Mesendoderm (in vitro differentiated cells): ENCODE data around the gene PTPRM.

ENCODE experiments used
- DNase-seq: peaks from one replicate; pipeline ENCODE4 v3.0.0; 2013
- H2AK5ac ChIP-seq: 2 replicates; pipeline ENCODE4 v1.6.1; 2013; ENCODE audit warnings: low read length, inconsistent platforms
- H2BK120ac ChIP-seq: 2 replicates; pipeline ENCODE4 v1.6.1; 2013; ENCODE audit warnings: low read depth, mild to moderate bottlenecking, low read length, moderate library complexity, mixed read lengths
- H2BK15ac ChIP-seq: replicated peaks from 2 replicates; pipeline ENCODE4 v1.6.1; 2013; ENCODE audit warnings: low read depth, mild to moderate bottlenecking, moderate library complexity
- H2BK5ac ChIP-seq: 2 replicates; pipeline ENCODE4 v1.6.1; 2013; ENCODE audit warnings: low read length, inconsistent platforms
- H3K18ac ChIP-seq: 2 replicates; pipeline ENCODE4 v1.6.1; 2013; ENCODE audit warnings: mild to moderate bottlenecking, low read length, mixed read lengths
- H3K23ac ChIP-seq: one replicate; pipeline ENCODE4 v1.6.1; 2013; ENCODE audit warnings: low read length
- H3K27ac ChIP-seq: 2 replicates; pipeline ENCODE4 v1.5.1; 2013; ENCODE audit warnings: low read depth, mild to moderate bottlenecking, inconsistent platforms, low read length, moderate library complexity
- H3K27me3 ChIP-seq: 2 replicates; pipeline ENCODE4 v1.6.1; 2013; ENCODE audit warnings: low read length, control low read depth, mild to moderate bottlenecking, inconsistent platforms; ENCODE audit not compliant: insufficient read depth, poor library complexity
- H3K36me3 ChIP-seq: 2 replicates; pipeline ENCODE4 v1.6.1; 2013; ENCODE audit warnings: low read length, inconsistent platforms; ENCODE audit not compliant: control insufficient read depth, insufficient read depth
- H3K4ac ChIP-seq: one replicate; pipeline ENCODE4 v1.6.1; 2013; ENCODE audit warnings: low read depth, mild to moderate bottlenecking, low read length, moderate library complexity
- H3K4me1 ChIP-seq: 2 replicates; pipeline ENCODE4 v1.6.1; 2013; ENCODE audit warnings: low read depth, low read length, inconsistent platforms; ENCODE audit not compliant: control insufficient read depth
- H3K4me2 ChIP-seq: 2 replicates; pipeline ENCODE4 v1.6.1; 2013; ENCODE audit warnings: low read length
- H3K4me3 ChIP-seq: 2 replicates; pipeline ENCODE4 v1.5.1; 2013; ENCODE audit warnings: mild to moderate bottlenecking, low read length
- H3K56ac ChIP-seq: one replicate; pipeline ENCODE4 v1.6.1; 2013; ENCODE audit warnings: low read length
- H3K79me1 ChIP-seq: 2 replicates; pipeline ENCODE4 v1.6.1; 2013; ENCODE audit warnings: low read length, inconsistent platforms
- H3K79me2 ChIP-seq: 2 replicates; pipeline ENCODE4 v1.6.1; 2013; ENCODE audit warnings: mild to moderate bottlenecking, low read length; ENCODE audit not compliant: control insufficient read depth, insufficient read depth
- H3K9ac ChIP-seq: 2 replicates; pipeline ENCODE4 v1.6.1; 2013; ENCODE audit warnings: low read length, inconsistent platforms
- H4K5ac ChIP-seq: one replicate; pipeline ENCODE4 v1.6.1; 2013; ENCODE audit warnings: low read length
- H4K8ac ChIP-seq: one replicate; pipeline ENCODE4 v1.6.1; 2013; ENCODE audit warnings: low read depth, mild to moderate bottlenecking, control low read depth, low read length, moderate library complexity
- WGBS: extraction: QIAGEN DNeasy Blood & Tissue Kit; methylation state at CpG from one replicate; pipeline ENCODE4 v1.1.7; 2013; ENCODE audit warnings: low lambda C conversion rate, missing lambda C conversion rate; ENCODE audit not compliant: insufficient coverage; ENCODE audit errors: extremely low coverage; 5-methylcytosine and 5-hydroxymethylcytosine counted together

The PTPRM gene

DNA sequence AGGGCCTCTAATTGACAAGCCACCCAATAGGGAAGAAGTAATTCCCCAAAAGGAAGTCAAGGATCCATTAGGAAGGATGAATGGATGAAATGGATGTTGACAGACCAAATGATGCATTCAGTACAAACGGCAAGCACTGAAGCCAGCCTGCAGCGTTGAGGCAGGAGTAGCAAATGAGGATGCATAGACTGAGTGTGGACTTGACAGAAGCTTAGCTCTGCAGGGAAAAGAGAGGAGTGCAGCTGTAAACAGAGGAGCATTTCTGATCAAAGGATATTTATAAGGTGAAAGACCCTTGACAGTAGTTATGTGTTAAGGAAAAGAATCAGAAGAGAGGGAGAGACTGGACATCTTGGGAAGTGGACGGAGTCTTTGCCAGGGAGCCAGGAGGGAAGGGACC lies 788.9 kb downstream of the PTPRM start:
- H3K4me1 ChIP-seq, result peaks cover 23% of the 10 kb centered on the region
- no peak for DNase-seq
- no peaks in the 10 kb centered on the region for H3K36me3 ChIP-seq
- H4K5ac ChIP-seq, result no peak overlapping the region
- H3K79me2 ChIP-seq, result no peaks in the 10 kb centered on the region
- H3K79me1 ChIP-seq, result no peaks in the 10 kb centered on the region
- no peak overlapping the region for H3K4ac ChIP-seq
- H3K27me3 ChIP-seq, result no peaks in the 10 kb centered on the region
- no peak overlapping the region for H3K23ac ChIP-seq
- H3K9ac ChIP-seq, result no peak overlapping the region
- no peak overlapping the region for H3K18ac ChIP-seq
- peak overlapping the region; percentile 75 for H3K56ac ChIP-seq
- no CpG with 5 or more reads among the region's 3 CpGs for WGBS
- H3K27ac ChIP-seq, result no peak overlapping the region
- peak overlapping the region; percentile 51 for H2BK5ac ChIP-seq
- no peak overlapping the region for H2BK15ac ChIP-seq
- H2BK120ac ChIP-seq, result no peak overlapping the region
- no peak overlapping the region for H3K4me3 ChIP-seq
- no peak overlapping the region for H4K8ac ChIP-seq
- no peak overlapping the region for H2AK5ac ChIP-seq
- H3K4me2 ChIP-seq, result no peak overlapping the region

GRCh38 chr18:8357320-8357719 lies 790.2 kb downstream of the PTPRM start:
- Histone ChIP-seq H3K4me3 (no peak overlapping the region), H2BK15ac (no peak overlapping the region), H3K56ac (no peak overlapping the region), H2BK120ac (no peak overlapping the region), H2AK5ac (no peak overlapping the region), H3K4me2 (no peak overlapping the region), H3K9ac (no peak overlapping the region), H3K27me3 (no peaks in the 10 kb centered on the region), H3K18ac (no peak overlapping the region), H3K79me2 (no peaks in the 10 kb centered on the region), H3K4me1 (peaks cover 24% of the 10 kb centered on the region), H3K4ac (no peak overlapping the region), H3K23ac (no peak overlapping the region), H3K79me1 (no peaks in the 10 kb centered on the region), H3K27ac (no peak overlapping the region), H2BK5ac (no peak overlapping the region), H3K36me3 (no peaks in the 10 kb centered on the region), H4K8ac (no peak overlapping the region), H4K5ac (no peak overlapping the region)
- peak; percentile 85 for DNase-seq
- no CpG with 5 or more reads among the region's 10 CpGs for WGBS

- Histone ChIP-seq H3K18ac (no peak overlapping the region), H3K36me3 (no peaks in the 10 kb centered on the region), H3K4me1 (peaks cover 28% of the 10 kb centered on the region), H2BK15ac (no peak overlapping the region), H2BK5ac (peak overlapping the region; percentile 73), H4K5ac (no peak overlapping the region), H3K27me3 (no peaks in the 10 kb centered on the region), H3K4ac (no peak overlapping the region), H3K79me2 (no peaks in the 10 kb centered on the region), H2BK120ac (no peak overlapping the region), H3K4me2 (no peak overlapping the region), H3K79me1 (no peaks in the 10 kb centered on the region), H3K27ac (no peak overlapping the region), H2AK5ac (no peak overlapping the region), H3K56ac (peak overlapping the region; percentile 79), H3K4me3 (no peak overlapping the region), H3K9ac (peak overlapping the region; percentile 28), H3K23ac (no peak overlapping the region), H4K8ac (no peak overlapping the region)
- WGBS, result no CpG with 5 or more reads among the region's 6 CpGs
- DNase-seq, result peak; percentile 49
Measured at GRCh38 chr18:8358033-8358765, 791.1 kb downstream of the PTPRM start.

GRCh38 chr18:8359076-8359475 lies 792.0 kb downstream of the PTPRM start:
- no peaks in the 10 kb centered on the region for H3K36me3 ChIP-seq
- no peak overlapping the region for H4K8ac ChIP-seq
- no peak overlapping the region for H3K9ac ChIP-seq
- no peak overlapping the region for H3K23ac ChIP-seq
- H3K18ac ChIP-seq, result no peak overlapping the region
- H2BK15ac ChIP-seq, result no peak overlapping the region
- no peaks in the 10 kb centered on the region for H3K79me2 ChIP-seq
- no peaks in the 10 kb centered on the region for H3K27me3 ChIP-seq
- H4K5ac ChIP-seq, result no peak overlapping the region
- no peak overlapping the region for H2BK5ac ChIP-seq
- H3K79me1 ChIP-seq, result no peaks in the 10 kb centered on the region
- no peak overlapping the region for H3K4ac ChIP-seq
- H3K4me1 ChIP-seq, result peaks cover 28% of the 10 kb centered on the region
- no CpG with 5 or more reads among the region's 6 CpGs for WGBS
- H2AK5ac ChIP-seq, result no peak overlapping the region
- H2BK120ac ChIP-seq, result no peak overlapping the region
- DNase-seq, result no peak
- H3K56ac ChIP-seq, result no peak overlapping the region
- no peak overlapping the region for H3K27ac ChIP-seq
- H3K4me2 ChIP-seq, result no peak overlapping the region
- H3K4me3 ChIP-seq, result no peak overlapping the region

DNA sequence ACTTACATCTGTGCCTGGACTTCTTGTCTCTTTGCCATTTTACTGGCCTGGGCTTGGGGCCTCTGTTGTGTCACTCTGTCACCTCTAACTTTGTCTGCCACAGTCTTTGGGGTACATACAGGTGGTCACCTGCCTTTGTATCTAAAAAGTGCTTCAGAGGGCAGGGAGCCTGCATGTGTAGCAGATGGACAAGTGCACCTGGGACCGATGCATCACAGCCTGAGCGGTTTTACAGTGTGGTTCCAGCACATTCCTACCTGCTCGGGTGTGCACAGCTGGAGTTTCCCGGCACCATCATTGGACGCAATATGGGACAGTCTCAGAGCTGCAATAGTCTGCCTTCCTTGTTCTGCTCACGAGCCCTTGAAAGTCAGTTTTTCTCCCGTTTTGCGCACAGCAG lies 792.4 kb downstream of the PTPRM start:
- no peaks in the 10 kb centered on the region for H3K79me1 ChIP-seq
- H2BK5ac ChIP-seq, result peak overlapping the region; percentile 25
- H3K23ac ChIP-seq, result no peak overlapping the region
- peaks cover 28% of the 10 kb centered on the region for H3K4me1 ChIP-seq
- no peak overlapping the region for H4K8ac ChIP-seq
- H3K4me2 ChIP-seq, result no peak overlapping the region
- no peaks in the 10 kb centered on the region for H3K27me3 ChIP-seq
- H2BK120ac ChIP-seq, result no peak overlapping the region
- H3K56ac ChIP-seq, result no peak overlapping the region
- H3K9ac ChIP-seq, result no peak overlapping the region
- H3K4me3 ChIP-seq, result no peak overlapping the region
- H3K18ac ChIP-seq, result no peak overlapping the region
- H4K5ac ChIP-seq, result no peak overlapping the region
- peak overlapping the region; percentile 24 for H2AK5ac ChIP-seq
- no peak for DNase-seq
- H2BK15ac ChIP-seq, result no peak overlapping the region
- H3K79me2 ChIP-seq, result no peaks in the 10 kb centered on the region
- H3K27ac ChIP-seq, result no peak overlapping the region
- no peak overlapping the region for H3K4ac ChIP-seq
- no CpG with 5 or more reads among the region's 8 CpGs for WGBS
- no peaks in the 10 kb centered on the region for H3K36me3 ChIP-seq

DNA sequence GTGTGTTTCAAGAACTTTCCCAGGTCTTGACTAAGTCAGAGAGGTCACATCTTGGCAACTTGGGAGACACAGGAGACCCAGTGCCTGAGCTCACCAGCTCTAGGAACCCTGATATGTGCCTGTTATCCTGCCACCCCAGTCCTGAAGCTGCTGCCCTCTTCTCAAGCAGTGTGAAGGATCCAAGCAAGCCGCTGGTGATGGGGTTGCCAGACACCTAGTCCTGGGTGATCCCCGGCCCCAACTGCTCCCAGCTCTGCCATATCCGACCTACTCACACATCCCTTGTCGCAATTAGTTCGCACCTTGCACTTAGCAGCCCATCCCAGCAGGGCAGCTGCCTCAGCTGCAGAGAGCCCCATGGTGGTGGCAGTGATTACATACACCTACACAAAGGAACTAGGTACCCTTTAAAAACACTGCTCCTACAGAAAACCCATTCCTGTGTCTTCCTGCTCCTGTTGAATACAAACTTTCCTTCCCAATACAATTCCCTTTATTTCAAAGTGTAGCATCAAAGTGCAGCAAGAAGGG lies 794.9 kb downstream of the PTPRM start:
- H4K5ac ChIP-seq, result no peak overlapping the region
- H2BK15ac ChIP-seq, result no peak overlapping the region
- peak; percentile 82 for DNase-seq
- peak overlapping the region; percentile 19 for H3K56ac ChIP-seq
- no peaks in the 10 kb centered on the region for H3K36me3 ChIP-seq
- no peaks in the 10 kb centered on the region for H3K79me1 ChIP-seq
- H3K4ac ChIP-seq, result no peak overlapping the region
- WGBS, result no CpG with 5 or more reads among the region's 5 CpGs
- H3K27me3 ChIP-seq, result no peaks in the 10 kb centered on the region
- no peak overlapping the region for H2BK5ac ChIP-seq
- H3K23ac ChIP-seq, result no peak overlapping the region
- no peak overlapping the region for H2AK5ac ChIP-seq
- H3K4me1 ChIP-seq, result peaks cover 21% of the 10 kb centered on the region
- H3K27ac ChIP-seq, result no peak overlapping the region
- no peak overlapping the region for H2BK120ac ChIP-seq
- no peak overlapping the region for H3K18ac ChIP-seq
- H3K4me3 ChIP-seq, result no peak overlapping the region
- H3K9ac ChIP-seq, result no peak overlapping the region
- H4K8ac ChIP-seq, result no peak overlapping the region
- H3K4me2 ChIP-seq, result no peak overlapping the region
- H3K79me2 ChIP-seq, result no peaks in the 10 kb centered on the region
